GM18505 (cell line): ENCODE results near the gene WASF2.

Experiments used
- ATAC-seq: cut with Tn5 transposase; IDR thresholded peaks from one replicate; pipeline ENCODE4 v1.9.1; 2021; ENCODE audit not compliant: unreplicated experiment
- POLR2A ChIP-seq: IDR thresholded peaks from 4 replicates; pipeline ENCODE4 v1.6.1; 2011; ENCODE audit warnings: borderline replicate concordance; ENCODE audit not compliant: insufficient read depth, insufficient read length; ENCODE audit errors: extremely low read depth

WASF2 gene

GRCh38 chr1:27527223-27527889, 37.4 kb upstream of the WASF2 start:
- no peak for TF ChIP-seq POLR2A
- no peak for ATAC-seq

GRCh38 chr1:27526569-27527222, 36.7 kb upstream of the WASF2 start:
- no peak for TF ChIP-seq POLR2A

GRCh38 chr1:27525296-27526272, 35.6 kb upstream of the WASF2 start:
- peak; percentile 20 for TF ChIP-seq POLR2A
- peak; percentile 52 for ATAC-seq

More at GRCh38 chr1:27526569-27527222, 36.7 kb upstream of the WASF2 start:
- ATAC-seq = no peak

GRCh38 chr1:27523337-27524020, 33.5 kb upstream of the WASF2 start:
- TF ChIP-seq POLR2A = no peak

GRCh38 chr1:27522432-27523336, 32.7 kb upstream of the WASF2 start:
- no peak for ATAC-seq
- TF ChIP-seq POLR2A = no peak

More at GRCh38 chr1:27523337-27524020, 33.5 kb upstream of the WASF2 start:
- no peak for ATAC-seq

GRCh38 chr1:27521861-27522431, 32.0 kb upstream of the WASF2 start:
- TF ChIP-seq POLR2A = no peak
- no peak for ATAC-seq

GRCh38 chr1:27521336-27521831, 31.4 kb upstream of the WASF2 start:
- no peak for TF ChIP-seq POLR2A
- no peak for ATAC-seq

GRCh38 chr1:27520651-27521050, 30.7 kb upstream of the WASF2 start:
- ATAC-seq = no peak
- TF ChIP-seq POLR2A = no peak

- no peak for TF ChIP-seq POLR2A
- ATAC-seq = no peak
These were observed 29.6 kb upstream of the WASF2 start for GRCh38 chr1:27519331-27520258.

GRCh38 chr1:27518808-27519207, 28.8 kb upstream of the WASF2 start:
- no peak for ATAC-seq
- TF ChIP-seq POLR2A = no peak
